HepG2 (cell line): ENCODE results near the gene CDK5R1. TPM values are rescaled to one million over a fixed set of nuclear protein-coding genes. Genes with fewer than 3 reads are reported as not detected.

Experiments used
- ATAC-seq: fragments of 200-7000 bp; cut with Tn5 transposase; 3 replicates; pipeline ENCODE4 v1.9.1; 2020; ENCODE audit warnings: mild to moderate bottlenecking, moderate library complexity
- BruUV-seq: library from RNA; stranded (reverse); fragments of 400-500 nt; replicated peaks from 2 replicates; lab custom pipeline; 2021; lab: Mats Ljungman, UMichigan
- CTCF ChIA-PET: fragments of 300-600 bp; formaldehyde crosslinking; extraction: SDS; loops from one replicate; lab custom pipeline; 2021; ENCODE audit warnings: low total read pairs, inconsistent platforms, low intra/inter-chr PET ratio; lab: Yijun Ruan, JAX
- POLR2A ChIA-PET: fragments of 350-600 bp; sonication (Branson Sonifier 250); formaldehyde crosslinking; loops from one replicate; lab custom pipeline; 2020; ENCODE audit warnings: antibody characterized with exemption, inconsistent platforms; lab: Yijun Ruan, JAX
- DNase-seq: peaks from one replicate; pipeline ENCODE4 v3.0.0-alpha.2; 2015; ENCODE audit warnings: low spot score
- FAIRE-seq: peaks from 3 replicates; lab custom pipeline; 2011; peaks lifted over from hg19 to GRCh38; lab: Jason Lieb, UNC
- H2AFZ ChIP-seq: one replicate; pipeline ENCODE4 v1.6.1; 2011; ENCODE audit warnings: low read length, inconsistent platforms
- H3K27ac ChIP-seq: fragments of 300-600 bp; 3 replicates; pipeline ENCODE4 v1.8.0; 2011; ENCODE audit warnings: mixed run types, mild to moderate bottlenecking, mixed read lengths, low read length, inconsistent platforms; ENCODE audit not compliant: insufficient read depth; ENCODE audit errors: extremely low read length
- H3K27me3 ChIP-seq, 2 experiments: fragments of 200-600 bp in 1 of 2; 2 replicates in 1 of 2; 3 replicates in 1 of 2; pipeline versions ENCODE4 v1.6.0 to v1.8.0; 2011; ENCODE audit warnings: low read length in 2 of 2, mild to moderate bottlenecking in 2 of 2, moderate library complexity in 2 of 2, inconsistent platforms in 1 of 2; ENCODE audit not compliant: insufficient read depth in 2 of 2, control insufficient read depth in 1 of 2
- H3K36me3 ChIP-seq, 2 experiments: fragments of 200-600 bp in 1 of 2; replicated peaks in 1 of 2; 2 replicates in 1 of 2; 3 replicates in 1 of 2; pipeline versions ENCODE4 v1.5.1 to v1.8.0; 2011; ENCODE audit warnings: low read length in 2 of 2, inconsistent platforms in 1 of 2; ENCODE audit not compliant: insufficient read depth in 2 of 2, control insufficient read depth in 1 of 2
- H3K4me1 ChIP-seq: 2 replicates; pipeline ENCODE4 v1.5.1; 2012; ENCODE audit warnings: low read length, inconsistent platforms; ENCODE audit not compliant: insufficient read depth
- H3K4me2 ChIP-seq: 2 replicates; pipeline ENCODE4 v1.6.0; 2011; ENCODE audit warnings: low read depth, low read length, inconsistent platforms
- H3K4me3 ChIP-seq, 3 experiments: fragments of 200-600 bp in 1 of 3; sonication (generic), shearing (Covaris generic) in 1 of 3; replicated peaks in 1 of 3; 2 replicates each; pipeline ENCODE4 v1.5.1; 2011 to 2016; ENCODE audit warnings: low read length in 3 of 3, inconsistent platforms in 2 of 3, low read depth in 2 of 3, mild to moderate bottlenecking in 2 of 3, control low read depth in 1 of 3, mixed read lengths in 1 of 3; ENCODE audit not compliant: insufficient read depth in 1 of 3
- H3K79me2 ChIP-seq: one replicate; pipeline ENCODE4 v1.6.1; 2011; ENCODE audit warnings: low read length, inconsistent platforms; ENCODE audit not compliant: insufficient read depth
- H3K9ac ChIP-seq: 2 replicates; pipeline ENCODE4 v1.6.0; 2011; ENCODE audit warnings: mild to moderate bottlenecking, low read depth, low read length, inconsistent platforms; ENCODE audit not compliant: insufficient read depth
- H3K9me3 ChIP-seq: 2 replicates; pipeline ENCODE4 v1.5.1; 2012; ENCODE audit warnings: mild to moderate bottlenecking, low read length
- H4K20me1 ChIP-seq: 2 replicates; pipeline ENCODE4 v1.6.0; 2011; ENCODE audit warnings: inconsistent platforms, mild to moderate bottlenecking, low read length, moderate library complexity; ENCODE audit not compliant: insufficient read depth
- ARID5B ChIP-seq: IDR thresholded peaks from 2 replicates; pipeline ENCODE4 v1.4.0; 2020; ENCODE audit warnings: mild to moderate bottlenecking, missing genetic modification reagents
- GATAD2A ChIP-seq: IDR thresholded peaks from 2 replicates; pipeline ENCODE4 v1.6.1; 2016
- LRRFIP1 ChIP-seq: sonication (generic); formaldehyde crosslinking; conservative IDR thresholded peaks from 2 replicates; pipeline ENCODE4 v1.4.0; 2020; ENCODE audit warnings: missing genetic modification reagents
- MED8 ChIP-seq: sonication (generic); formaldehyde crosslinking; IDR thresholded peaks from 2 replicates; pipeline ENCODE4 v1.8.1; 2023; ENCODE audit warnings: mild to moderate bottlenecking, missing genetic modification reagents; ENCODE audit not compliant: insufficient replicate concordance
- PCBP2 ChIP-seq: fragments of 200-400 bp; formaldehyde crosslinking; optimal IDR thresholded peaks from 2 replicates; pipeline ENCODE3; 2018; ENCODE audit warnings: low read length, low read depth; ENCODE audit not compliant: poor library complexity, severe bottlenecking
- RXRA ChIP-seq: sonication (generic); formaldehyde crosslinking; IDR thresholded peaks from 2 replicates; pipeline ENCODE4 v1.5.1; 2020; ENCODE audit warnings: missing genetic modification reagents
- SMYD3 ChIP-seq: sonication (generic); formaldehyde crosslinking; IDR thresholded peaks from 2 replicates; pipeline ENCODE4 v1.8.1; 2023; ENCODE audit warnings: mild to moderate bottlenecking, missing genetic modification reagents
- SPEN ChIP-seq: sonication (generic); formaldehyde crosslinking; IDR thresholded peaks from 2 replicates; pipeline ENCODE4 v1.5.1; 2020; ENCODE audit warnings: low read depth, mild to moderate bottlenecking, missing genetic modification reagents
- ZNF275 ChIP-seq: sonication (generic); formaldehyde crosslinking; IDR thresholded peaks from 2 replicates; pipeline ENCODE4 v1.8.0; 2022; ENCODE audit warnings: missing genetic modification reagents, mild to moderate bottlenecking, inconsistent platforms, borderline replicate concordance
- ZNF383 ChIP-seq: sonication (generic); formaldehyde crosslinking; IDR thresholded peaks from 2 replicates; pipeline ENCODE4 v1.4.0; 2020; ENCODE audit warnings: missing genetic modification reagents, mild to moderate bottlenecking, borderline replicate concordance
- ZNF687 ChIP-seq: sonication (generic); formaldehyde crosslinking; IDR thresholded peaks from 2 replicates; pipeline ENCODE4 v1.5.1; 2020; ENCODE audit warnings: mild to moderate bottlenecking, missing genetic modification reagents, moderate library complexity
- WGBS: methylation state at CpG from one replicate; pipeline ENCODE4 v1.1.6; 2017; ENCODE audit warnings: low lambda C conversion rate; 5-methylcytosine and 5-hydroxymethylcytosine counted together
- in situ Hi-C: cut with HindIII; loops from 2 replicates; pipeline ENCODE4 v1.10.0; 2017; ENCODE audit warnings: low pct_unique_long_range_greater_than_20kb; ENCODE audit not compliant: extremely low pct_ligation_motif_present
- intact Hi-C: fragments of 100-400 bp; cut with micrococcal nuclease; formaldehyde crosslinking; loops from one replicate; pipeline ENCODE4 v1.10.0; 2022; ENCODE audit not compliant: unreplicated experiment
- polyA plus RNA-seq, 8 experiments: library from polyadenylated mRNA; depleted of rRNA in 3 of 8; stranded (reverse) in 7 of 8; unstranded in 1 of 8; fragments of >200 nt; fragmentation: Illumina TruSeq in 4 of 8; extraction: Trizol in 4 of 8; gene quantifications; 2 replicates each; pipeline versions ENCODE4 v1.2.1 to v1.2.3, GENCODE V29; 2011 to 2016; ENCODE audit warnings: low read depth in 4 of 8, missing spikeins in 1 of 8, mixed read lengths in 1 of 8; ENCODE audit not compliant: insufficient read depth in 1 of 8
- total RNA-seq, 5 experiments: library from RNA; depleted of rRNA; stranded (reverse); fragments of >200 nt; fragmentation: Illumina TruSeq; extraction: Trizol; gene quantifications; 2 replicates each; pipeline ENCODE4 v1.2.3, GENCODE V29; 2016; ENCODE audit warnings: low read depth in 1 of 5

Gene CDK5R1
- total and polyA plus RNA-seq, 2 of the 13 experiments (the other 11 are each of a cell fraction or from before 2014, with no cell fraction given): 1.1 to 3.9 TPM

GRCh38 chr17:32475258-32475657 lies 11.5 kb upstream of the CDK5R1 start (continued):
- TF ChIP-seq LRRFIP1 (no peak), ARID5B (CRISPR knock-in tag) (no peak), ZNF383 (CRISPR knock-in tag) (no peak), MED8 (CRISPR knock-in tag) (no peak), SMYD3 (CRISPR knock-in tag) (no peak)

- no TSS peak for BruUV-seq
- DNase-seq (no peak), FAIRE-seq (no peak), ATAC-seq (no peak)
- Histone ChIP-seq H4K20me1 (no peaks in the 10 kb centered on the region), H3K4me3 (no peak overlapping the region), H3K79me2 (no peaks in the 10 kb centered on the region), H3K4me1 (no peaks in the 10 kb centered on the region), H3K9ac (no peak overlapping the region), H3K27ac (no peak overlapping the region), H3K36me3 (peaks cover 29 to 91% of the 10 kb centered on the region in 2 experiments), H3K27me3 (no peaks in the 10 kb centered on the region), H2AFZ (no peak overlapping the region), H3K9me3 (no peaks in the 10 kb centered on the region), H3K4me2 (no peak overlapping the region)
- ChIA-PET POLR2A (no interaction called here), CTCF (no interaction called here)
- WGBS: 98% methylated on average over 8 of the region's 8 CpGs
- intact Hi-C loops (no loop called here), in situ Hi-C loops (no loop called here)
- no peak for TF ChIP-seq ZNF687
- TF ChIP-seq ZNF275 (CRISPR knock-in tag): no peak
- TF ChIP-seq RXRA (CRISPR knock-in tag): no peak
- TF ChIP-seq SPEN (CRISPR knock-in tag): no peak
- no peak for TF ChIP-seq PCBP2
- TF ChIP-seq GATAD2A (CRISPR knock-in tag): no peak
Observed at GRCh38 chr17:32477220-32477619, 9.6 kb upstream of the CDK5R1 start.
